ENCODE measurements around the gene CAV1.

CAV1 gene

DNA sequence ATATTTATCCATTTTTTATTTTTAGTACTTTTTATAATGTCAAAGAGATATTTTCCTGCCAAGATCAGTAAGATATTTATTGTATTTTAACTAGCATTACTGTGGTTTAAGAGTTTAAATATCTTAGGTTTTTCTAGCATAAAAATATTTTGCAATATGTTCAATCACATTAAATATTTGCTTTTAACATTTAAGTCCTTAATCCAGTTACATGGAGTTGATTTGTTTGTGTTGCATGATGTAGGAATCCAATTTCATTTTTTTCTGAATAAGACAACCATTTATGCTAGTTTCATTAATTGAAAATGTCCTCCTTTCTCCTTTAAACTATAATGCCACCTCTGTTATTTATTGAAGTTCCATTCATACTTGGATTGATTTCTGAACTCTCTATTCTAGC, 41.8 kb downstream of the CAV1 start:
- Histone ChIP-seq H3K4me1 (ENCODE audit: control insufficient read depth, insufficient read depth, low read length, poor library complexity, severe bottlenecking) (no peaks in the 10 kb centered on the region), H3K4me3 (ENCODE audit: insufficient read depth, low read depth, low read length, poor library complexity, severe bottlenecking) (no peak overlapping the region), H3K9me3 (ENCODE audit: control insufficient read depth, low read length) (no peaks in the 10 kb centered on the region), H3K27me3 (replicated peaks; ENCODE audit: control insufficient read depth, insufficient read depth, low read length, poor library complexity, severe bottlenecking) (no peaks in the 10 kb centered on the region), H3K27ac (ENCODE audit: insufficient read depth, low read length, poor library complexity, severe bottlenecking) (no peak overlapping the region), H3K36me3 (ENCODE audit: control insufficient read depth, insufficient read depth, low read length) (no peaks in the 10 kb centered on the region)
- DNase-seq: no peak

DNA sequence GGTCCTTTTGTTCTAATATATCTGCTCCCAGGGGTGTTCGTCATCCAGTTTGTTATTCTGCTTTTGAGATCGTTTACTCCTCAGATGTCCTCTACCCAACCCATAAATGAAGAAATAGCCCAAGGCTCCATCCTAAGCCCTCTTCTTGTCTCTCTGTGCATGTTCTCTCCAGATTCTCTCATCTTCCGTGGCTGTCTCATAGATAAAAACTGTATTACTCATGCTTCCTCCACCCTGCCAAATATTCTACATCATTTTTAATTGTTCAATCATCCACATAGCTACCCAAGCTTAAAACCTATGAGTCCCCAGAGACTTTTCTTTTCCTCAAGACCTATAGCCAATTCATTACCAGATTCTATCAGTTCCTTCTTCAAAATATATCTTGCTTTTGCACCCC, 44.9 kb downstream of the CAV1 start:
- Histone ChIP-seq H3K9me3 (ENCODE audit: control insufficient read depth, low read length) (no peaks in the 10 kb centered on the region), H3K27ac (ENCODE audit: insufficient read depth, low read length, poor library complexity, severe bottlenecking) (no peak overlapping the region), H3K27me3 (replicated peaks; ENCODE audit: control insufficient read depth, insufficient read depth, low read length, poor library complexity, severe bottlenecking) (no peaks in the 10 kb centered on the region), H3K4me3 (ENCODE audit: insufficient read depth, low read depth, low read length, poor library complexity, severe bottlenecking) (no peak overlapping the region), H3K36me3 (ENCODE audit: control insufficient read depth, insufficient read depth, low read length) (no peaks in the 10 kb centered on the region), H3K4me1 (ENCODE audit: control insufficient read depth, insufficient read depth, low read length, poor library complexity, severe bottlenecking) (no peaks in the 10 kb centered on the region)
- DNase-seq: no peak

DNA sequence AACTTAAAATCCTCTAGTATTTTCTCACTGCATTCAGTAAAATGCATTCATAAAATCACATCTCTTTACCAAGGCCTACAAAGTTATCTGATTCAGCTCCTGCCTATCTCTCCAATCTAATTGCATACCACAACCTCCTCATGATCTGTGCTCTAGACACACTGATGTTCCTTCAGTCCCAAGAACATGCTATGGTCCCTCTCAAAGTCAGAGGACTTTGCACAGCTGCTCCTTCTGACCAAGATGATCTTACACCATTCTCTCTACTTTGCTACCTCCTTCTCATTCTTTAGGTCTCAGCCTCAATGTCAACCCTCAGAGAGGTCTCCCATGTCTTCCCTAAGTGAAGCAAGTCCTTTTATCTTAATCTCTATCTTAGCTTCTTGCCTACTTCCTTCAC, 45.5 kb downstream of the CAV1 start:
- Histone ChIP-seq H3K4me1 (ENCODE audit: control insufficient read depth, insufficient read depth, low read length, poor library complexity, severe bottlenecking) (no peaks in the 10 kb centered on the region), H3K27me3 (replicated peaks; ENCODE audit: control insufficient read depth, insufficient read depth, low read length, poor library complexity, severe bottlenecking) (no peaks in the 10 kb centered on the region), H3K9me3 (ENCODE audit: control insufficient read depth, low read length) (no peaks in the 10 kb centered on the region), H3K36me3 (ENCODE audit: control insufficient read depth, insufficient read depth, low read length) (no peaks in the 10 kb centered on the region), H3K27ac (ENCODE audit: insufficient read depth, low read length, poor library complexity, severe bottlenecking) (no peak overlapping the region), H3K4me3 (ENCODE audit: insufficient read depth, low read depth, low read length, poor library complexity, severe bottlenecking) (no peak overlapping the region)
- DNase-seq: no peak

DNA sequence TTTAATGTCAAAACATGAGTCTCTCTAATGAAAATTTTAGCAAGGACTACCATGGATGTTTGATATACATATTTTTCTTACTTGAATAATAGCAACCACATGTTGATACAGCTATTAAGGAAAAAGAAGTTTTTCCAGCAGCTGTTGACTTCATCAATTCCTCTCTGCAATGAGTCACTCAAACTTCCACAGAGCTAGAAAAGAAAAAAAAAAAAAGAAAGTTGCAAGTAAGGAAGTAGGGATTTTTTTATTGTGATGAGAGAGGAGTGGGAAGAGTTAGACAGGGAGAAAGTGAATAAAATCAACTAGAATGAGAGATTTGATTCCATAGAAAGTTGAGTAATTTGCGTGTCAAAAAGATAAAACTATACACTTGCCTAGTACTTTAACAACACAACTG, 46.2 kb downstream of the CAV1 start:
- H3K9me3 ChIP-seq (ENCODE audit: control insufficient read depth, low read length): no peaks in the 10 kb centered on the region
- H3K4me3 ChIP-seq (ENCODE audit: insufficient read depth, low read depth, low read length, poor library complexity, severe bottlenecking): no peak overlapping the region
- H3K27ac ChIP-seq (ENCODE audit: insufficient read depth, low read length, poor library complexity, severe bottlenecking): no peak overlapping the region
- H3K27me3 ChIP-seq (replicated peaks; ENCODE audit: control insufficient read depth, insufficient read depth, low read length, poor library complexity, severe bottlenecking): no peaks in the 10 kb centered on the region
- H3K4me1 ChIP-seq (ENCODE audit: control insufficient read depth, insufficient read depth, low read length, poor library complexity, severe bottlenecking): no peaks in the 10 kb centered on the region
- H3K36me3 ChIP-seq (ENCODE audit: control insufficient read depth, insufficient read depth, low read length): no peaks in the 10 kb centered on the region
- DNase-seq: no peak

DNA sequence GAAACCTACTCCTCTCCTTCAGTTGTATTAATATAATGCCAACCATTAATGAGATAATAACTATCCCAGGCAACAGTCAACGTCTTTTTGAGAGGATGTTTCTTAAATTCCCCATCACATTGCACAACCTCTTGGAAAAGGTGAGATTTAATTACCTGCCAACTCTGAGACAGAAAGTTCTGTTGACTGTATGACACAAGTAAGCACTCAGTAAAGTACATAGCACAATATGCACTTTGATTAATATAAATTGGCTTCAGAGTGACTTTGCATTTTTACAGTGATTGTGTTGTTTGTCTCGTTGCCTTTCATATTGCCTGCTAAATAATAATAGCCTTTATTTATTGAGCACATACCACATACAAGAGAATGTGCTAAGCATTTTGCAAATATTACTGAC, 46.7 kb downstream of the CAV1 start:
- no peaks in the 10 kb centered on the region for H3K4me1 ChIP-seq (ENCODE audit: control insufficient read depth, insufficient read depth, low read length, poor library complexity, severe bottlenecking)

DNA sequence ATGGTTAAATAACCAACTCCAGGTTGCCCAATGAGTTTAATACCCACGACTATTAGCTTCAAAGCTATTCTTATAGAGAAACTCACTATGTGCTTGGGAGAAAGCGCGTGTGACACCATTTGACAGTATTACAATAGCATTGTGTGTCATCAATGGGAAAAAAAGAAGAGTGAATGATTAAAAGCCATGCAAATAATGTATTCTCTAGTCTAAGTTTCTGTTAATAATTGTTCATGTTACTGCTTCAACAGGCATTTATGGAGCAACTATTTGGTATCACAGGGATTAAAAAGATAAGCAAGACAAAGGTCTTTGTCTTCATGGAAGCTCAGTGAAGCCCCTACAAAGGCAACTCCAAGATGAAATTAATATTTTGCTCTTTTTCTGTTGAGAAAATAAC, 47.2 kb downstream of the CAV1 start:
- no peaks in the 10 kb centered on the region for H3K4me1 ChIP-seq (ENCODE audit: control insufficient read depth, insufficient read depth, low read length, poor library complexity, severe bottlenecking)

More for the DNA sequence above, 46.7 kb downstream of the CAV1 start:
- no peak for DNase-seq
- Histone ChIP-seq H3K4me3 (ENCODE audit: insufficient read depth, low read depth, low read length, poor library complexity, severe bottlenecking) (no peak overlapping the region), H3K9me3 (ENCODE audit: control insufficient read depth, low read length) (no peaks in the 10 kb centered on the region), H3K36me3 (ENCODE audit: control insufficient read depth, insufficient read depth, low read length) (no peaks in the 10 kb centered on the region), H3K27me3 (replicated peaks; ENCODE audit: control insufficient read depth, insufficient read depth, low read length, poor library complexity, severe bottlenecking) (no peaks in the 10 kb centered on the region), H3K27ac (ENCODE audit: insufficient read depth, low read length, poor library complexity, severe bottlenecking) (no peak overlapping the region)

DNA sequence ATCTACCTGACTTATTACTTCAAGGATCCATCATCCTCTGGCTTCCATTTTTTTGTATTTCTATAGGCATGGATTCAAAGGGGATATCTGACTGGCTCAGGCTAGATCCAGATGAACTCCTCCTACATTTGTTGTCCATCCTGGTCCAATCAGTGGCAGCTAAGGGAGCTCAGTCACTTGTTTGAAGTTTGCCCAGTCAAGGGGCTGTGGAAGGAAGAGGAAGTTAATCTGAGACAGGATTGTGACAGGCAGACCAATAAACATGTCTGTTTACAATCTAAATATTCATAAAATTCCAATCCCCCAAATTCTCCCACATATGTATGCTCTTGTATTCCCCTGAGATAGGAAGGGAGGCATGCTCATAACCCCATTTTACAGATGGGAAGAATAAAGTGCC, 48.7 kb downstream of the CAV1 start:
- Histone ChIP-seq H3K4me3 (ENCODE audit: insufficient read depth, low read depth, low read length, poor library complexity, severe bottlenecking) (no peak overlapping the region), H3K27me3 (replicated peaks; ENCODE audit: control insufficient read depth, insufficient read depth, low read length, poor library complexity, severe bottlenecking) (no peaks in the 10 kb centered on the region), H3K36me3 (ENCODE audit: control insufficient read depth, insufficient read depth, low read length) (no peaks in the 10 kb centered on the region), H3K27ac (ENCODE audit: insufficient read depth, low read length, poor library complexity, severe bottlenecking) (no peak overlapping the region), H3K9me3 (ENCODE audit: control insufficient read depth, low read length) (no peaks in the 10 kb centered on the region), H3K4me1 (ENCODE audit: control insufficient read depth, insufficient read depth, low read length, poor library complexity, severe bottlenecking) (no peaks in the 10 kb centered on the region)
- no peak for DNase-seq

More for the DNA sequence above, 47.2 kb downstream of the CAV1 start:
- H3K27me3 ChIP-seq (replicated peaks; ENCODE audit: control insufficient read depth, insufficient read depth, low read length, poor library complexity, severe bottlenecking): no peaks in the 10 kb centered on the region
- DNase-seq: no peak
- H3K4me3 ChIP-seq (ENCODE audit: insufficient read depth, low read depth, low read length, poor library complexity, severe bottlenecking): no peak overlapping the region
- no peak overlapping the region for H3K27ac ChIP-seq (ENCODE audit: insufficient read depth, low read length, poor library complexity, severe bottlenecking)
- no peaks in the 10 kb centered on the region for H3K9me3 ChIP-seq (ENCODE audit: control insufficient read depth, low read length)
- H3K36me3 ChIP-seq (ENCODE audit: control insufficient read depth, insufficient read depth, low read length): no peaks in the 10 kb centered on the region

DNA sequence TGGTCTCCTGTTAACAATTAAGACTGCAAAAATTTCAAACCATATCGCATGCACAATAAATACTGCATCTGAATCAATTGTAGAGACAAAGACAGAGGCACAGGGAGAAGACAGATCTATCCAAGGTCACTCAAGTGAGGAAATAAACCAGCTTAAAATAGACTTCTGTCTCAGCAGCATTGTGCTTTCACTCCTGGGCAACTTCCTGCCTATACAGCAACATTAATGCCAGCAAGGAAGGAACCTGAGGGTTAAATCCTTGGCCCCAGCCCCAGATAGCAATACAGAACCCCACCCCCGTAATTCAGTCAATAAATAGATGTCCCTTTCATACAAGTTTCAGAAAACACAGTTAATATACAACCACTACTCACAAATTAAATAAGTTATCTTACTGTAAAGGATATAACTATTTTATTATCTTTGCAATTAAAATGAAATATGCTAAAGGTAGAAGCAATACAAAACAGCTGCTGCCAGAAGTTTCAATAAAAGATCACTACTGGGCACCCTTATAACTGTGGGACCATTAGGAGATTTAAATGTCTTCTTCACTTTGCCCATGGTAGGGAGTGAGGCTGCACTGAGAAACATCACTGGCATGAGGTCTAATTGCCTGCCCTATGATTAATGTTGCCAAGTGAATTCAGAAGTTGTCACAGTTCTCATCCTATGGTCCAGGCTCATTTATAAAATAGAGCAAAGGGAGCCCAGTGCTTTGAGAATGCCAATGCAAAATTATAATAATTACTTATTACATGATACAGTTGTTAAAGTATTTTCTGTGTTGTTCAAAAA, 49.4 kb downstream of the CAV1 start:
- Histone ChIP-seq H3K4me3 (ENCODE audit: insufficient read depth, low read depth, low read length, poor library complexity, severe bottlenecking) (no peak overlapping the region), H3K4me1 (ENCODE audit: control insufficient read depth, insufficient read depth, low read length, poor library complexity, severe bottlenecking) (no peaks in the 10 kb centered on the region), H3K36me3 (ENCODE audit: control insufficient read depth, insufficient read depth, low read length) (no peaks in the 10 kb centered on the region), H3K27ac (ENCODE audit: insufficient read depth, low read length, poor library complexity, severe bottlenecking) (no peak overlapping the region), H3K9me3 (ENCODE audit: control insufficient read depth, low read length) (no peaks in the 10 kb centered on the region), H3K27me3 (replicated peaks; ENCODE audit: control insufficient read depth, insufficient read depth, low read length, poor library complexity, severe bottlenecking) (no peaks in the 10 kb centered on the region)
- no peak for DNase-seq

DNA sequence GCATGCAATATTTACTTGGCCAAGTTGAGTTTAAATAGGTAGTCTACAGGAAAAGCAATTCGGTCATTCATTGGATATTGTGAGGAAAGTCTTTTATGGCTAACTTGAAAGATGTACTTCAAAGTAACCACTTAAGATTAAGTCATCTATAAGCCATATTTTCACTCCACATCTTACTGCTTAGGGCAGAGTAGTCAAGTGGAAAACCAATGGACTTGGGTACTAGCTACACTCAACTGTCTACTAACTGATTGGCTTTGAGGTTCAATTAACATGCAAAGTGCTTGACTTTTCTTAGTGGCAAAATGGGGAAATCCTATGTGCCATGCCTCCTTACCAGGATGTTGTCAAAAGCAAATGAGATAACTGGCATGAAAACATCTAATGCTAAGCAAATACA, 51.0 kb downstream of the CAV1 start:
- H3K4me3 ChIP-seq (ENCODE audit: insufficient read depth, low read depth, low read length, poor library complexity, severe bottlenecking): no peak overlapping the region
- no peaks in the 10 kb centered on the region for H3K4me1 ChIP-seq (ENCODE audit: control insufficient read depth, insufficient read depth, low read length, poor library complexity, severe bottlenecking)
- no peaks in the 10 kb centered on the region for H3K36me3 ChIP-seq (ENCODE audit: control insufficient read depth, insufficient read depth, low read length)
- no peak overlapping the region for H3K27ac ChIP-seq (ENCODE audit: insufficient read depth, low read length, poor library complexity, severe bottlenecking)
- no peak for DNase-seq
- no peaks in the 10 kb centered on the region for H3K27me3 ChIP-seq (replicated peaks; ENCODE audit: control insufficient read depth, insufficient read depth, low read length, poor library complexity, severe bottlenecking)
- no peaks in the 10 kb centered on the region for H3K9me3 ChIP-seq (ENCODE audit: control insufficient read depth, low read length)

DNA sequence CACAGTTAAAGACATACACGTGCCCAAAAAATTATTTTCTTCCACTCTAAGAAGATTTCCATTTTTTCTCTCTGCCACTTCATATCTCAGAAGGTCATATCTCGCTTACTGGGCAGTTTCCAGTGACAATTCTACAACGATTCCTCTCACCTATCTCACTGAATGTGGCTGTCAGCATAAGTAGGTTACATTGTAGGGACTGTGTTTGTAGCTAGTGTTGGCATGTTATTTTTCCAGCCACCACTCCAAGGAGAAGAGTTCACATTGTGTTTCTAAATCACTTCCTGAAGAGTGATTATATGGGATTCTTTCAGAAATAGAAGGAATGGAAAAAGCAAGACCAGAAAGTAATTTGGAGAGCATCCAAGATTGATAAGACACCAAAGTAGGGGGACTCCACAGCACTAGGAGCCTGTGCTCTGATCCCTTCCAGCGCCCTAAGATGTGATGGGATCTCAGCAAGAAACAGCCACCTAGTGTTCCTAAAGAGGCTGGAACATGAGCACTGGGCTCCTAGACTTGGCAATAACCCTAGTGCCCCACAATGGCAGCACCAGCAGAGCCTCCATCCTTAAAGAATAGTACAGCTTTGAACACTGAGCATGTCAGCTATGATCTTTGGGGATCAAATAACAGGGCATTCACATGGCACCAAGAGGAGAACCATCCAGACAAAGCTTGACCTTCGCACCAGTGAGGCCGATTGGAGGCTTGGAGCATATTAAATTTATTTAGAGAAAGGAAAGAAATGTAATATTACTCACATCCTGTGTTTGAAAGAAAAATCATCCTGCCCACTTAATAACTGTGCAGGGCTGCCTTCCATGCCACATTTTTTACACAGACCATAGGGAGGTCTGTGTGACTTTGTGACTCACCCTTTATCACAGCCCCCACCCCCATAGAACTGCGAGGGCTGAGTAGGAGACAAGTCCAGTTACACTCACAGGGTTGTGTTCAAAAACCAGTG, 51.8 kb downstream of the CAV1 start:
- Histone ChIP-seq H3K4me3 (ENCODE audit: insufficient read depth, low read depth, low read length, poor library complexity, severe bottlenecking) (no peak overlapping the region), H3K36me3 (ENCODE audit: control insufficient read depth, insufficient read depth, low read length) (no peaks in the 10 kb centered on the region), H3K27me3 (replicated peaks; ENCODE audit: control insufficient read depth, insufficient read depth, low read length, poor library complexity, severe bottlenecking) (no peaks in the 10 kb centered on the region), H3K9me3 (ENCODE audit: control insufficient read depth, low read length) (no peaks in the 10 kb centered on the region), H3K4me1 (ENCODE audit: control insufficient read depth, insufficient read depth, low read length, poor library complexity, severe bottlenecking) (no peaks in the 10 kb centered on the region), H3K27ac (ENCODE audit: insufficient read depth, low read length, poor library complexity, severe bottlenecking) (no peak overlapping the region)
- no peak for DNase-seq

All from effector memory CD4-positive, alpha-beta T cell (primary cell).